D721Med (cell line): ENCODE data around the gene BTRC.

ENCODE experiments used
- DNase-seq: peaks from one replicate; pipeline ENCODE4 v3.0.0; 2011; ENCODE audit warnings: low spot score; ENCODE audit not compliant: insufficient read length
- FAIRE-seq: peaks from 2 replicates; lab custom pipeline; 2011; peaks lifted over from hg19 to GRCh38; lab: Jason Lieb, UNC
- CTCF ChIP-seq: IDR thresholded peaks from 2 replicates; pipeline ENCODE4 v1.5.1; 2012; ENCODE audit warnings: mild to moderate bottlenecking, control low read depth; ENCODE audit not compliant: insufficient read depth; ENCODE audit errors: missing control alignments

Gene BTRC

DNA sequence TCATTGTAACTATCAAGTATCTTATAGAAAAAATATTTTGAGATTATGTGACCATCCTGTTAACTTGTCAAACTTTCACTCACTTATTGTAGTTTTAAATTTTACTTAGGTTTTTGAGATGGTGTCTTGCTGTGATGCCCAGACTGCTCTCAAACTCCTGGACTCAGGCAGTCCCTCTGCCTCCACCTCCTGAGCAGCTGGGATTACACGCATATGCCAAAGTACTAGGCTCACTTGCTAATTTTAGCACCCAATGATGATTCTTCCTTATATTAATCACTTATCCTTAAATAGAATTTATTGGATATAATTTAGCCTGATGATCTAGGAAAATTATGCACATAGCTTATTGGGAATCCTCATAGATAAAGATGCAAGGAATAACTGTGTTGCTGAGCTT lies 104.9 kb downstream of the BTRC start:
- FAIRE-seq (no peak), DNase-seq (no peak)
- no peak for TF ChIP-seq CTCF

GRCh38 chr10:101464082-101464481 lies 110.1 kb downstream of the BTRC start:
- DNase-seq (no peak), FAIRE-seq (no peak)
- TF ChIP-seq CTCF: no peak

GRCh38 chr10:101464599-101464998 lies 110.6 kb downstream of the BTRC start:
- no peak for TF ChIP-seq CTCF
- DNase-seq: no peak
- peak; percentile 85 for FAIRE-seq

GRCh38 chr10:101466016-101466912 lies 112.3 kb downstream of the BTRC start:
- DNase-seq: no peak
- TF ChIP-seq CTCF: no peak
- FAIRE-seq: peak; percentile 91

DNA sequence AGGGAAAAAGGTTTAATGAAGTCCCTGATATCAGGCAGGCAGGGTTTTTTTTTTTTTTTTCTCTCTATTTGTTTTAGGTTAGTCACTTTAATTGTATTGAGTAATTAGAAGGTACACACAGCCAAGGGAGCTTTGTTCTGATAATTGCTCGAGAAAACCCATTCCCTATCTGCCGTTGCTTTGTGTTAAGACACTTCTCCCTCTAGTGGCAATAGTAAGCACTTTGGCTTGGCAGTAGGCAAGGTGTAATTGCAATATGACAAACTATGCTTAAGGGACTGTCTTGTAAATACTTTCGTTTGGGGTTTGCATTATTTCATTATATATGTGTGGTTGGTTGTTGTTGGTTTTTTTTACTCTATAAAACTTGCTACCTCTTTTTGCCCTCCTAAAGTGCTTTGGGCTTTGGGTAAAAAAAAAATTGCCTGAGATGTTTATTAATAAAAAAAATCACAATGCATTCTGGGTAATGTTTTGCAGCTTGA lies 113.4 kb downstream of the BTRC start:
- DNase-seq (no peak), FAIRE-seq (peak; percentile 88)
- TF ChIP-seq CTCF: peak; percentile 90

DNA sequence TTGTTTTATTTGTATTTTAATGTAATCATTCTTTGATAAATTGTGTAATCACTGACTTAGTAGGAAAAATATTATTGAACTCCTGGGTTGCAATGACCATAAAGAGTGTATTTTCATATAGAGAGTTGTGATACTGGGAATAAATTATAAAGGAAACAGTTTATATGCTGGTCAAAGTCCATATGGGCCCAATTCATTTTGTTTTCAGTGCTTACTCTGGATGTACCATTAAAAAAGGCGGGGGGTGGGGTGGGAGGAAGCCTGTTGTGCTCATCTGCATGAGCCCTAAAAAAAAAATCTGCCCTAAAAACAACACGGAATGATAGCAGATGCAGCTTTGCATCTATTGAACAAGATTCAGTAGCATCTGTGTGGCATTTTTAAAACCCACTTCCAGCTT lies 114.2 kb downstream of the BTRC start:
- FAIRE-seq: no peak
- no peak for DNase-seq
- no peak for TF ChIP-seq CTCF

DNA sequence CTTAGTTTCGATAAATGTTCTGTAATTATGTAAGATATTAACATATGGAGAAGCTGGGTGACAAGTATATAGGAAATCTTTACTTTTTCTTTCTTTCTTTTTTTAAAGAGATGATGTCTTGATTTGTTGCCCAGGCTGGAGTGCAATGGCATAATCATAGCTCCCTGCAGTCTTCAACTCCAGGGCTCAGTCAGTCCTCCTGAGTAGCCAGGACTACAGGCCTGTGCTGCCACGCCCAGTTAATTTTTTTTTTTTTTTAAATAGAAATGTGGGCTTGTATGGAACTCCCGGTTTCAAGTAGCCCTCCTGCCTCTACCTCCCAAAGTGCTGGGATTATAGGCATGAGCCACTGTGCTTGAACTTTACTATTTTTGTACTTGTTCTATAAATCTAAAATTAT lies 122.4 kb downstream of the BTRC start:
- TF ChIP-seq CTCF: no peak
- no peak for FAIRE-seq

More for the DNA sequence above, 122.4 kb downstream of the BTRC start:
- no peak for DNase-seq
